A549 (cell line): ENCODE data around the gene SMYD4.

Experiments
- CTCF ChIP-seq: fragments of >200 bp; sonication (Bioruptor Twin); formaldehyde crosslinking; IDR thresholded peaks from 3 replicates; pipeline ENCODE4 v1.5.1; 2016
- EP300 ChIP-seq, 2 experiments: fragments of >200 bp; sonication (Bioruptor Twin); formaldehyde crosslinking; IDR thresholded peaks; 2 replicates in 1 of 2; 3 replicates in 1 of 2; pipeline ENCODE4 v1.6.1; 2016 to 2017
- ESRRA ChIP-seq: fragments of 150-350 bp; IDR thresholded peaks from 2 replicates; pipeline ENCODE4 v1.6.1; 2014; ENCODE audit warnings: mild to moderate bottlenecking, low read length, borderline replicate concordance
- JUNB ChIP-seq: fragments of >200 bp; sonication (Bioruptor Twin); formaldehyde crosslinking; IDR thresholded peaks from 2 replicates; pipeline ENCODE4 v1.6.1; 2016
- KDM5A ChIP-seq: fragments of 200-600 bp; sonication (generic); IDR thresholded peaks from 2 replicates; pipeline ENCODE4 v1.6.1; 2016; ENCODE audit warnings: antibody characterized with exemption, mild to moderate bottlenecking
- RARB ChIP-seq: fragments of 250-450 bp; sonication (Bioruptor Pico); IDR thresholded peaks from 2 replicates; pipeline ENCODE4 v1.8.0; 2021; ENCODE audit warnings: mild to moderate bottlenecking, moderate library complexity

GRCh38 chr17:1743088-1743439 lies 86.6 kb downstream of the SMYD4 start:
- TF ChIP-seq EP300 (IDR thresholded peaks at IDR 0.05) = no peak
- TF ChIP-seq JUNB = no peak
- no peak for TF ChIP-seq ESRRA
- TF ChIP-seq RARB = no peak
- TF ChIP-seq CTCF = no peak
- no peak for TF ChIP-seq KDM5A
